ENCODE data around the gene SYNRG.

DNA sequence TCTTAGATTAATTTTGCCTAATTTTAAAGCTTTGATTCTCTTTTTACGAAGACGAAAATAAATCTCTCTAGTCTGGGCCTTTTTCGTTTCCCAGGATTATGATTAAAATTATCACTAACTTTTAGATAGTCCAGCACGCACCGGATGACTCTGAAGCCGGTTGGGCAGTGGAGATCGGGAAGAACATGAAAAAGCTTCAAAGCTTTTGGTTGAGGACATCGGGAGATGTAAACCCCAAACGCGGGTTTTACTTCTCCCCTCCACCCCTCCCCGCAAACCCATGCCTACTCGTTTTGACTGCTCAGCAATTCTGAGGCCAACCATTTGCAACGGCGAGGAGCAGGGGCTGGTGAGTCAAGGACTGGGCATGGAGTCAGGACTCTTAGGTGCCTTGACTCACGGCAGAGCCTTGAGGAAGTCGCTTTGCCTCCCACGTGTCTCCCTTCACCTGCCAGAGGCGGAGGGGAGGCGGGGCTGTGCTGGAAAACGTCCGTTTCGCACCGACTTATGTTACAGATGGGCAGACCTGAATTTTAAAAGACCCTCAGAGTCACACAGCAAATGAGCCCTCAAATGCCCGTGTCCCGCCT lies 120.5 kb downstream of the SYNRG start:
- TF ChIP-seq POLR2A (IDR thresholded peaks at IDR 0.05): peak; percentile 33
- TF ChIP-seq, protein P1, sequence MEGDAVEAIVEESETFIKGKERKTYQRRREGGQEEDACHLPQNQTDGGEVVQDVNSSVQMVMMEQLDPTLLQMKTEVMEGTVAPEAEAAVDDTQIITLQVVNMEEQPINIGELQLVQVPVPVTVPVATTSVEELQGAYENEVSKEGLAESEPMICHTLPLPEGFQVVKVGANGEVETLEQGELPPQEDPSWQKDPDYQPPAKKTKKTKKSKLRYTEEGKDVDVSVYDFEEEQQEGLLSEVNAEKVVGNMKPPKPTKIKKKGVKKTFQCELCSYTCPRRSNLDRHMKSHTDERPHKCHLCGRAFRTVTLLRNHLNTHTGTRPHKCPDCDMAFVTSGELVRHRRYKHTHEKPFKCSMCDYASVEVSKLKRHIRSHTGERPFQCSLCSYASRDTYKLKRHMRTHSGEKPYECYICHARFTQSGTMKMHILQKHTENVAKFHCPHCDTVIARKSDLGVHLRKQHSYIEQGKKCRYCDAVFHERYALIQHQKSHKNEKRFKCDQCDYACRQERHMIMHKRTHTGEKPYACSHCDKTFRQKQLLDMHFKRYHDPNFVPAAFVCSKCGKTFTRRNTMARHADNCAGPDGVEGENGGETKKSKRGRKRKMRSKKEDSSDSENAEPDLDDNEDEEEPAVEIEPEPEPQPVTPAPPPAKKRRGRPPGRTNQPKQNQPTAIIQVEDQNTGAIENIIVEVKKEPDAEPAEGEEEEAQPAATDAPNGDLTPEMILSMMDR (IDR thresholded peaks at IDR 0.05): no peak
- TF ChIP-seq POLR2AphosphoS5 (IDR thresholded peaks at IDR 0.05): peak; percentile 82
